Stimulated activated CD4-positive, alpha-beta T cell treated with anti-CD3 and anti-CD28 coated beads, Interleukin-2, amount 100 ng/mL, for 48 hours (primary cell): ENCODE results near the gene ANAPC13.

Experiments used
- DNase-seq, 2 donors: peaks; one replicate each; pipeline ENCODE4 v3.0.0-alpha.2; 2020

ANAPC13 gene

GRCh38 chr3:134449277-134449676 lies 36.5 kb downstream of the ANAPC13 start:
- no peak for DNase-seq

GRCh38 chr3:134448664-134449063 lies 37.1 kb downstream of the ANAPC13 start:
- DNase-seq: no peak

GRCh38 chr3:134447351-134447750 lies 38.4 kb downstream of the ANAPC13 start:
- no peak for DNase-seq

GRCh38 chr3:134446800-134447199 lies 39.0 kb downstream of the ANAPC13 start:
- DNase-seq: no peak

DNA sequence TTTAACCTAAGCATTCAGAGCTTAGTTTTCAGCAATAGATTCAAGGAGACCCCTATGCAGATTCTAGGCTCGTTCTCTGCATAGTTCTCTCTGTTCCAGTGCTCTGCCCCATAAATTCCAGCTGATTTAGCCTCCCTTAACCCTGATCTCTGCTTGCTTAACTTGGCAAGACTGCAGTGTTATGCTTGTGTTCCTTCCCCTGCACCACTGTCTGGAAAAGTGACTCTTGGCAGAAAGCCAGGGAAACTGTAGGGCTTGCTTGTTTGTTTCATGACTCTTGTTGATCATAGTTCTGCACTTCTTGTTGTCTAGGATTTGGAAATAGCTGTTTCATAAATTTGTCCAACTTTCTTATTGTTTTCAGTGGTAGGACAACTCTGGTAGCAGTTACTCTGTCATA lies 40.1 kb downstream of the ANAPC13 start:
- DNase-seq: no peak

DNA sequence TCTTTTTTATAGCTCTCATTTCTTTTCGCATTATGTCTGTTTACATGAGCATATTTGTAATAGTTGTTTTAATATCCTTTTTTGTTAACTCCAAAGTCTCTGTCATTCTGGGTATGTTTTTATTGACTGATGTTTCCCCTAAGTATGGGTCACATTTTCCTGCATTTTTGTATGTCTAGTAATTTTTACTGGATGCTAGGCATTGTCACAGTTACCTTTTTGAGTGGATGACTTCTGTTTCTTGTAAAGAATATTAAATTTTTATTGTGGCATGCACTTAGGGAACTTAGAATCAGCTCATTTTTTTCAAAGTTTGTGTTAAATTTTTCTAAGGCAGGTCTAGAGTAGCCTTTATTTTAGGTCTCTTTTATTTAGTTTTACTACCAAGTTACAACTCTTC lies 40.7 kb downstream of the ANAPC13 start:
- no peak for DNase-seq

- DNase-seq: no peak
Observed at GRCh38 chr3:134441821-134442220, 44.0 kb downstream of the ANAPC13 start.

- DNase-seq: no peak
Observed at GRCh38 chr3:134441321-134441720, 44.5 kb downstream of the ANAPC13 start.

DNA sequence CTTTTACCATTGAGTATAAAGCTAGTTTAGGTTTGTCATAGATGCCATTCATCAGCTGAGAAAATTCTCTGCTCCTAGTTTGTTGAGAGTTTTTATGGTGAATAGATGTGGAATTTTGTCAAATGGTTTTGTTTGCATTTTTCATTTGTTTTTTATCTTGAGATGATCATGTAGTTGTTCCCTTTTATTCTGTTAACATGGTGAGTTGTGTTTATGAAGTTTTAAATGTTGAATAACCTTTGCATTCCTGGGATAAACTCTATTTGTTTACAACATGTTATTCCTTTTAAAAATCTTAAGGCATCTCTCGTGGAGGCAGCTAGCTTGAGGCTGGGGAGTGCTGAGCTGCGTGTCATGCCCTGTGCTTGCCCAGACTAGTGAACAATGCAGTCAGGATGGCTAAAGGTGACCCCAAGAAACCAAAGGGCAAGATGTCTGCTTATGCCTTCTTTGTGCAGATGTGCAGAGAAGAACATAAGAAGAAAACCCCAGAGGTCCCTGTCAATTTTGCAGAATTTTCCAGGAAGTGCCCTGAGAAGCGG lies 48.5 kb downstream of the ANAPC13 start:
- DNase-seq: no peak

DNA sequence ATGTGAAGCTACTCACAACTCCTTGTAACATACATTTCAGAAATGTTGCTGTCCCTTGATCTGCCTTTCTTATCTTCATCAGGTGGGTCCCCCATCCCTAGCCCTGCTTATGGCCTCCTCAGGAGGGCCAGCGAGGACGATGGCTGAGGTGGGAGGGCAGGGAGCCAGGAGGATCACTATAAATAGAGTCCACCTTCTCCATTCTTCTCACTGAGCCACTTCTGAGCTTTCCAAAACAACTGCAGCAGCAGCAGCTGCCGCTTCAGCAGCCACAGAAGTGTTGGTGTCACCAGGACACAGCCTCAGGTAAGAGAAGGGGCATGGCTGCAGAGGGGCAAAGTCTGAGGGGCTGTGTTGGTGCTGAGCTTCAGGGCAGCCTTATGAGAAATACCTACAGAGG lies 53.5 kb downstream of the ANAPC13 start:
- no peak for DNase-seq

GRCh38 chr3:134430950-134431445 lies 54.8 kb downstream of the ANAPC13 start:
- no peak for DNase-seq

GRCh38 chr3:134430174-134430573 lies 55.6 kb downstream of the ANAPC13 start:
- DNase-seq: no peak

DNA sequence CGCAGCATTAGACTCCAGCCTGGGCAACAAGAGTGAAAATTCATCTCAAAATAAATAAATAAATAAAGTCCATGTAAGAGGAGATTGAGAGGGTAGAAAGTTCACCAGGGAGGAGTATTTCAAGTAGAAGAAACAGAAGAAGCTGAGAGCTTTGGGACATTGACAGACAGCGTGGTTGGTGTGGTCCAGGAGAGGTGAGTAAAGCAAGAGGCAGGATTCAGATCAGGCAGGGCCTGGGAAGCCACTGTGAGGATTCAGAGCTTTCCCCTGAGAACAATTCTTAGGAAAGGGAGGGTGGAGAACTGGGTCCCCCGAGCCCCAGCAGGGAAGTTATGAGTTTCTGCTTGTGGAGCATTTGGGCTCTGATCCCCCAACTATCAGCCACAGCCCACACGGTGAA lies 57.4 kb downstream of the ANAPC13 start:
- no peak for DNase-seq
